GM19043 (cell line): ENCODE results near the gene PACSIN1.

ENCODE experiments used
- ATAC-seq: cut with Tn5 transposase; IDR thresholded peaks from one replicate; pipeline ENCODE4 v1.9.1; 2021; ENCODE audit warnings: low read depth; ENCODE audit not compliant: unreplicated experiment

The PACSIN1 gene

GRCh38 chr6:34575326-34575725 is 109.5 kb downstream of the PACSIN1 start:
- no peak for ATAC-seq

DNA sequence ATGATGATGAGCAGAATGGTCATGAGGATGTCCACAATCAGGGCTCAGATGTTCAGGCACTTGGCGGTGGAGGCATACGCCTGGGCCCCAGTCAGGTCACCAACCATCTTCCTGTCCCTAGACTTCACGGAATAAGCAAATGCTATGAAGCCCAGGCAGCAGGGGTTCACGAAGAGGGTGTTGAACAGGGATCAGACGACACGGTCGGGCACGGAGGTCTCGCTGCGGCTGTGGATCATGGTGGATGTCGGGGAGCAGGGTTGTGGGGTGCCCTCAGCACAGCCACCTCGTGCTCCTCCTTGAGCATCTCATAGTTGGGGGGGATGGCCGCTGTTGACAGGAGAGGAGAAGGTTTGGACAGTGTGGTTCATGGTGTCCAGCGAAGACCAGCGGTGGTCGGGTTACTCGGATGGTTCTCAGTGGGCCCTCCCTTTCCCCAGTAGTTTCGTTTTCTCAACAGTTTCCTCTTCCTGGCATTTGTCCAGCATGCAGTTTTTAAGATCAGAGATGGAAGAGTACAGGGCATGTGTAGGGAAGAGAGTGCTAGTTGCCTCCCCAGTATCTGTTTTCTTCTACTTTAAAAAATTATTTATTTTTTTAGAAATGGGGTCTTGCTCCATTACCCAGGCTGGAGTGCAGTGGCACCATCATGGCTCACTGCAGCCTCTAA is 110.5 kb downstream of the PACSIN1 start:
- no peak for ATAC-seq

DNA sequence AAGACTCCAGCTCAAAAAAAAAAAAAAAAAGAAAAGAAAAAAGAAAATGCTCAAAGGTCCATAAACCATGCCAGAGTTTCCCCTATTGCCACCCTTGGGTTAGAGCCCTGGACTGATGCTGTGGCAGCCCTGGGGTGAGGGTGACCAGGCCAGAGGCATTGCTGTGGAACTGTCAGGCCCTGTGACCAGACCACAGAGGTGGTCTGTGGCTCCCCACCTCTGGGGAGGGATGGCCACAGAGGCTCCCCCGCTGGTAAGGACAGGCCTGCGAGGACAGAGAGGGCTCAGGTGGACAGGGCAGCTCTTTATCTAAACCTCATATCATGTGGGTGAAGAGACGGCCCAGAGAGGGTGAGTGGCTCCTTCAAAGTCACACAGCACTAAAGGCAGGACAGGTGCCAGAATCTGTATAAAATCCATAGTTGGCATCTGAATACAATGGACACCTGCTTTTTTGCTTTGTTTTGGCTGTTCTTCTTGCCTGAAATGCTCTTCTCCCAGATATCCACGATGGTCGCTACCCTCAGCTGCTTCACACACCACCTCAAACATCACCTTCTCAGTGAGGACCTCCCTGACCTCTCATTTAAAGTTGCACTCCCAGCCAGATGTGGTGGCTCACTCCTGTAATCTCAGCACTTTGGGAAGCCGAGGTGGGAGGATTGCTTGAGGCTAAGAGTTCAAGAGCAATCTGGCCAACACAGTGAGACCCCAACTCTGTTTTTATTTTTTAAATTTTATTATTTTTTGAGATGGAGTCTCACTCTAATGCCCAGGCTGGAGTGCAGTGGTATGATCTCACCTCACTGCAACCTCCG is 112.8 kb downstream of the PACSIN1 start:
- ATAC-seq, result no peak

- ATAC-seq, result no peak
Observed at GRCh38 chr6:34580707-34581560, 115.1 kb downstream of the PACSIN1 start.

GRCh38 chr6:34581561-34581920 is 115.7 kb downstream of the PACSIN1 start:
- no peak for ATAC-seq

- ATAC-seq, result no peak
Observed at GRCh38 chr6:34583461-34583860, 117.6 kb downstream of the PACSIN1 start.

- no peak for ATAC-seq
Observed at GRCh38 chr6:34583861-34584604, 118.2 kb downstream of the PACSIN1 start.

DNA sequence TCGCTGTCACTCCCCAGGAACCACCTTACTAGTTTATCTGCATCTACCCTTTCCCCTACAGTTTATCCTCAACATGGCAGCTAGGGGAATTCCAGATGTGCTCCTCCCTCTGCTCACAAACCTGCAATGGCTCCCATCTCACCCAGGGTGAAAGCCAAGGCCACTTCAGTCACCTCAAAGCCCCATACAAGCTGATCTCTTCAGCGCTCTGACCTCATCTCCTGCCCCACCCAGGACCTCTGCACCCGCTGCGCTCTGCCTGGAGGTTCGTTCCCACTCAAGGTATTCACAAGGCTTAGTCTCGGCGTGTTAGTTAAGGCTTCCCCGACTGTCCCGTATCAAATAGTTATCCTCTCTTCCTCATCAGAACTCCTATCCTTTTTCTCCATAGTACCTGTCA is 118.8 kb downstream of the PACSIN1 start:
- no peak for ATAC-seq
